Measurements from ENCODE around the gene PLB1. TPM values are rescaled to one million over a fixed set of nuclear protein-coding genes. Genes with fewer than 3 reads are reported as not detected.
A peak's percentile ranks its signal among the peaks of the same experiment; 100 is the strongest.

PLB1 gene
- total and polyA plus RNA-seq, 9 of the 15 experiments (the other 6 are each of a cell fraction or from before 2014, with no cell fraction given): 0.01 to 0.09 (median 0.07) TPM; not detected in 2

DNA sequence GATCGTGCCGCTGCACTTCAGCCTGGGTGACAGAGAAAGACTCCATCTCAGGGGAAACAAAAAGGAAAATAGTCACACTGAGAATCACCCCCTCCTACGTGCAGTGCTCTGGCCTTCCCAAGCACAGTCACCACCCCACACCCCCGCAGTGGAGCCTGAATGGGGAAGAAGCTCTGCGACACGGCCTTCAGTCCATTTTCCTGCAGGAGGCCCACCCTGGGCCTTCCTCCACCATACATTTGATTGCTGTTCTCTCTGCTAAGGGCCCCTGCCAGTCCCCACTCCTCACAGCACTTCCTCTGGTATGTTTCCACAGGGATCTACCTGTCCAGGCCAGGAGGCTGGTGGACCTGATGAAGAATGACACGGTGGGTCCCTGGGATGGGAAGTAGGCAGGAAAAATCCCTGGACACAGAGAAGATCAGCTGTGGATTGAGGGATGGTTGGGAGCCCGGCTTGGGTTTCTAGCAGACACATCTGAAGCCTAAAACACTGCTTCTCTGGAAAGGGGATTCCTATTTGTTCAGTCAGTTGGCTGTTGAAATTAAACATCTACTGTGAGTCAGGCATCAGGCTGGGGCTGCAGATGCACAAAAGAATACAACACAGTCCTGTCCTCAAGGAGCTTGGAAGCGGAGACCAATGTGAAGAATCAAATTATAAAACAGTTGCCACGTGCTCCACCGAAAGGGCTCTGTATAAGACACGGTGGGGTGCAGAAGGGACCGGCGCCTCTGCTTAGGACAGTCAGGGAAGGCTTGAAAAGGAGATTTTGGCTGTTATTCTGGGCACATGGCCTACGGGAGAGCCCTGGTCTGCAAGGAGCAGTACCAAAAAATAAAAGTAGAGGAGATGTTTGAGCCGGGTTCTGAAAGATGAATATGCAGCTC lies 82.2 kb downstream of the PLB1 start:
- H4K20me1 ChIP-seq (replicated peaks; ENCODE audit: control insufficient read depth, insufficient read depth, low read length): no peaks in the 10 kb centered on the region; the same call in 1 of the 2 replicates
- no TSS peak for BruUV-seq (replicated peaks)
- no peak overlapping the region for H3K9ac ChIP-seq (ENCODE audit: insufficient read depth in 1 of 2, low read depth in 2 of 2, low read length in 2 of 2)
- 33% methylated on average over 16 of the region's 16 CpGs for WGBS (ENCODE audit: insufficient coverage, low coverage, missing lambda C conversion rate)
- H2AFZ ChIP-seq (ENCODE audit: low read depth, low read length): peak overlapping the region; percentile 22; the same call in 1 of the 2 replicates
- FAIRE-seq: no peak
- in situ Hi-C loops (cut with MboI): loop anchor here (25.0 kb wide), 1 partner anchor 184 kb away; the partner anchor contains the start of gene PPP1CB
- CTCF ChIA-PET (ENCODE audit: low intra/inter-chr PET ratio): interaction anchor here (0.7 kb wide), 1 partner anchor 12 kb away, joined by 5 read pairs; no protein-coding TSS in a partner anchor
- POLR2A ChIA-PET: no interaction called here
- intact Hi-C loops (cut with micrococcal nuclease): no loop called here
- 0 out of 2 replicates have a peak overlapping the region, but pooled peaks have one; percentile 3 for H3K4me2 ChIP-seq (ENCODE audit: insufficient read depth, low read length)
- H3K79me2 ChIP-seq (ENCODE audit: control insufficient read depth, insufficient read depth, low read length): no peaks in the 10 kb centered on the region
- peak; percentile 32; the same call in 1 of the 3 replicates for ATAC-seq
- H3K27ac ChIP-seq (ENCODE audit: extremely low read depth, low read depth, low read length): no peak overlapping the region
- peak in 1 of 4 experiments; percentile 30 for DNase-seq (ENCODE audit: extremely low read depth in 1 of 4, low spot score in 3 of 4)
- no peak overlapping the region for H3K4me3 ChIP-seq
- H3K9me3 ChIP-seq (replicated peaks; ENCODE audit: control insufficient read depth, insufficient read depth, low read depth, low read length): no peaks in the 10 kb centered on the region
- peaks cover 0 to 11% of the 10 kb centered on the region in 2 experiments; a peak in 3 of 5 replicates for H3K27me3 ChIP-seq (ENCODE audit: control insufficient read depth in 2 of 2, insufficient read depth in 2 of 2, low read length in 2 of 2)
- H3K9me1 ChIP-seq (ENCODE audit: control insufficient read depth, insufficient read depth, low read length): no peaks in the 10 kb centered on the region
- H3K4me1 ChIP-seq (replicated peaks in 1 of 2; ENCODE audit: control insufficient read depth in 2 of 2, insufficient read depth in 2 of 2, low read length in 2 of 2): peaks cover 2 to 3% of the 10 kb centered on the region in 2 experiments; a peak in 2 of 5 replicates
- no peaks in the 10 kb centered on the region for H3K36me3 ChIP-seq (ENCODE audit: control insufficient read depth, insufficient read depth, low read length)
- TF ChIP-seq EGR1 (conservative IDR thresholded peaks at IDR 0.05) (peak; percentile 86), TCF3 (CRISPR knock-in tag; IDR thresholded peaks at IDR 0.05) (no peak)
- TF ChIP-seq, protein P1, sequence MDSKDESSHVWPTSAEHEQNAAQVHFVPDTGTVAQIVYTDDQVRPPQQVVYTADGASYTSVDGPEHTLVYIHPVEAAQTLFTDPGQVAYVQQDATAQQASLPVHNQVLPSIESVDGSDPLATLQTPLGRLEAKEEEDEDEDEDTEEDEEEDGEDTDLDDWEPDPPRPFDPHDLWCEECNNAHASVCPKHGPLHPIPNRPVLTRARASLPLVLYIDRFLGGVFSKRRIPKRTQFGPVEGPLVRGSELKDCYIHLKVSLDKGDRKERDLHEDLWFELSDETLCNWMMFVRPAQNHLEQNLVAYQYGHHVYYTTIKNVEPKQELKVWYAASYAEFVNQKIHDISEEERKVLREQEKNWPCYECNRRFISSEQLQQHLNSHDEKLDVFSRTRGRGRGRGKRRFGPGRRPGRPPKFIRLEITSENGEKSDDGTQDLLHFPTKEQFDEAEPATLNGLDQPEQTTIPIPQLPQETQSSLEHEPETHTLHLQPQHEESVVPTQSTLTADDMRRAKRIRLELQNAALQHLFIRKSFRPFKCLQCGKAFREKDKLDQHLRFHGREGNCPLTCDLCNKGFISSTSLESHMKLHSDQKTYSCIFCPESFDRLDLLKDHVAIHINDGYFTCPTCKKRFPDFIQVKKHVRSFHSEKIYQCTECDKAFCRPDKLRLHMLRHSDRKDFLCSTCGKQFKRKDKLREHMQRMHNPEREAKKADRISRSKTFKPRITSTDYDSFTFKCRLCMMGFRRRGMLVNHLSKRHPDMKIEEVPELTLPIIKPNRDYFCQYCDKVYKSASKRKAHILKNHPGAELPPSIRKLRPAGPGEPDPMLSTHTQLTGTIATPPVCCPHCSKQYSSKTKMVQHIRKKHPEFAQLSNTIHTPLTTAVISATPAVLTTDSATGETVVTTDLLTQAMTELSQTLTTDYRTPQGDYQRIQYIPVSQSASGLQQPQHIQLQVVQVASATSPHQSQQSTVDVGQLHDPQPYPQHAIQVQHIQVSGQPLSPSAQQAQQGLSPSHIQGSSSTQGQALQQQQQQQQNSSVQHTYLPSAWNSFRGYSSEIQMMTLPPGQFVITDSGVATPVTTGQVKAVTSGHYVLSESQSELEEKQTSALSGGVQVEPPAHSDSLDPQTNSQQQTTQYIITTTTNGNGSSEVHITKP (IDR thresholded peaks at IDR 0.05; ENCODE audit: partially characterized antibody): peak; percentile 24

All from K562 (cell line).